Upper lobe of left lung (tissue), 6 donors: ENCODE results near the gene UFC1. TPM values are rescaled to one million over a fixed set of nuclear protein-coding genes. Genes with fewer than 3 reads are reported as not detected.

Source experiments
- ATAC-seq, 2 donors: fragments of 200-7000 bp; cut with Tn5 transposase; one replicate each; pipeline ENCODE4 v1.9.1; 2022; ENCODE audit warnings: mild to moderate bottlenecking in 2 of 2, moderate library complexity in 2 of 2; ENCODE audit not compliant: low FRiP score in 2 of 2
- DNase-seq, 2 donors: peaks; one replicate each; pipeline ENCODE4 v3.0.0-alpha.2; 2019 to 2020
- H3K27ac ChIP-seq, 4 donors: fragments of 200-600 bp; sonication (generic); one replicate each; pipeline ENCODE4 v1.5.1; 2016 to 2019
- H3K27me3 ChIP-seq, 4 donors: fragments of 200-600 bp; sonication (generic); one replicate each; pipeline ENCODE4 v1.5.1; 2017 to 2019
- H3K36me3 ChIP-seq, 4 donors: fragments of 200-600 bp; sonication (generic); one replicate each; pipeline ENCODE4 v1.5.1; 2016 to 2019
- H3K4me1 ChIP-seq, 4 donors: fragments of 200-600 bp; sonication (generic); one replicate each; pipeline ENCODE4 v1.5.1; 2018 to 2019
- H3K4me3 ChIP-seq, 4 donors: fragments of 200-600 bp; sonication (generic); one replicate each; pipeline ENCODE4 v1.5.1; 2017 to 2019; ENCODE audit warnings: mild to moderate bottlenecking in 2 of 4, moderate library complexity in 1 of 4
- H3K9me3 ChIP-seq, 4 donors: fragments of 200-600 bp; sonication (generic); one replicate each; pipeline ENCODE4 v1.5.1; 2018 to 2019
- EP300 ChIP-seq, 4 donors: sonication (generic); formaldehyde crosslinking; IDR thresholded peaks; one replicate each; pipeline ENCODE4 v1.5.1; 2017; ENCODE audit warnings: antibody characterized with exemption in 4 of 4, control low read depth in 2 of 4
- POLR2A ChIP-seq, 4 donors: fragments of 450-650 bp; IDR thresholded peaks; one replicate each; pipeline ENCODE4 v1.5.1; 2016 to 2017; ENCODE audit warnings: antibody characterized with exemption in 4 of 4, mild to moderate bottlenecking in 2 of 4
- POLR2AphosphoS5 ChIP-seq, 2 donors: sonication (generic); formaldehyde crosslinking; IDR thresholded peaks; one replicate each; pipeline ENCODE4 v1.5.1; 2017; ENCODE audit warnings: antibody characterized with exemption in 2 of 2
- WGBS, 2 donors: methylation state at CpG; one replicate each; pipeline ENCODE4 v1.1.5; 2017 to 2018; 5-methylcytosine and 5-hydroxymethylcytosine counted together
- total RNA-seq, 6 donors: library from RNA; depleted of rRNA in 4 of 6; stranded (reverse); fragments of >200 nt in 4 of 6; gene quantifications; one replicate each; pipeline versions ENCODE4 v1.1.0 to v1.2.1, GENCODE V29; 2016 to 2021
- TF ChIP-seq, protein P1 (sequence below), 6 experiments: fragments of 450-650 bp in 4 of 6; fragments of 200-600 bp in 2 of 6; sonication (generic) in 2 of 6; IDR thresholded peaks; one replicate each; pipeline ENCODE4 v1.5.1; 2016 to 2019; ENCODE audit warnings: antibody characterized with exemption in 6 of 6
- donor health status: DM: no; HTN: no; CAD: no; lungs with moderate emphysema.
- donor health status: DM: no; HTN: yes; CAD: no; lungs with severe emphysema.

UFC1 gene
- total RNA-seq, 6 donors from 2014 or later = 32.5 to 95.6 (median 75.6) TPM

DNA sequence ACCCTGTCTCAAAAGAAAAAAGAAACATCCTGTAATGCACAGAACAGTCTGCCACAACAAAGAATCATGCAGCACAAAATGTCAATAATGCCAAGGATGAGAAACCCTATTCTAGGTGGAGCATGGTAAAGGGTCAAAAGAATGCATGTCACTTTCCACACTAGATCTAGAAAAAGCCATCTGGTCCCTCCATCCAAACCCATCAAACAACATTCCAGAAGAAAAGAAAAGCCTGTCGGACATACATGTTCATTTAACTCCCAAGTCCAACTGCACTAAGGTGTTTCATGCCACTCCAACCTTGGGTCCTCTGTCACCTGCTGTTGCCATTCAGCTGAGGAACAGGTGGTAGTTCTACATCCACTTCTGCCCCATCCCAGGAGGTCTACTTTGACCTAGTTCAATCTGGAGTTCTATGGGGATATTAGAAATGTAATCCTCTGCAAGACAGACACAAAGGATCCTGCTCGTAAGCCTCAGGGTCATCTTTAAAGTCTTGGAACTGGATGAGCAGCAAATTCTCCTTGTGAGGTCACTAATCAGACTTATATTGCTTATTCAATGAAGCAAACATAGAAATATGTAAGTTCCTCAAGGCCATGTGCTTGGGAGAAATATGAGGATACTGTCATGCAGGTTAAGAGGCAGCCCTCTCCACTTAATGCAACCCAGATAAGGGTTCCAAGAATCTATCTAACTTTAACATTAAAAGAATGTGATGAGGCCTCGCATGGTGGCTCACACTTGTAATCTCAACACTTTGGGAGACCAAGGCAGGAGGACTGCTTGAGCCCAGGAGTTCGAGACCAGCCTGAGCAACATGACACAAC is 25.0 kb upstream of the UFC1 start:
- peaks cover 14 to 63% (median 24%) of the 10 kb centered on the region in 4 donors for H3K36me3 ChIP-seq

DNA sequence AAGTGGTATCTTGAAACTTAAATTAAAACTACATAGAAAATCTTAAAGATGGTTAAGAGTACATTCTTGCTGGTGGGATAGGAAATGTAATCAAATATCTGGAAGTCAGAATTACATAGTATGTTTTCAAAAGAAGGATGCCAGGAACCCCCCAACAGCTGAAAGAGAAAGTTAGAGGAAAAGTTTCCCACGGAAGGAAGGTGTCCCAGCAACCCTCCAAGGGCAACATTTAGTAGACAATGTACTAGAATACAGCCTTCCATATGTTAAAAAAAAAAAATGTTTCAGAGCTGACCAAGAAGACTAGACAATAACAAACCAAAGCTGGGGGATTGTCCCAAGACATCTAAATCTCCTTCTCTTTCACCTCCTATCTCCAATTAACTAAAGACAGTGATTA is 23.5 kb upstream of the UFC1 start:
- peaks cover 39 to 60% (median 52%) of the 10 kb centered on the region in 4 donors for H3K4me1 ChIP-seq
- no peaks in the 10 kb centered on the region for H3K9me3 ChIP-seq
- no peaks in the 10 kb centered on the region for H3K27me3 ChIP-seq
- no peak overlapping the region for H3K4me3 ChIP-seq
- H3K27ac ChIP-seq = peak overlapping the region in 2 of 4 donors; percentile 44 to 98
- no peak for DNase-seq
- 45 to 62% methylated on average over 1 of the region's 1 CpG for WGBS, 2 donors
- ATAC-seq = no peak
- H3K36me3 ChIP-seq = peaks cover 6 to 49% (median 20%) of the 10 kb centered on the region in 4 donors
- TF ChIP-seq POLR2AphosphoS5 (IDR thresholded peaks at IDR 0.05) (no peak), EP300 (IDR thresholded peaks at IDR 0.05) (no peak), POLR2A (IDR thresholded peaks at IDR 0.05) (no peak)
- TF ChIP-seq, protein P1, sequence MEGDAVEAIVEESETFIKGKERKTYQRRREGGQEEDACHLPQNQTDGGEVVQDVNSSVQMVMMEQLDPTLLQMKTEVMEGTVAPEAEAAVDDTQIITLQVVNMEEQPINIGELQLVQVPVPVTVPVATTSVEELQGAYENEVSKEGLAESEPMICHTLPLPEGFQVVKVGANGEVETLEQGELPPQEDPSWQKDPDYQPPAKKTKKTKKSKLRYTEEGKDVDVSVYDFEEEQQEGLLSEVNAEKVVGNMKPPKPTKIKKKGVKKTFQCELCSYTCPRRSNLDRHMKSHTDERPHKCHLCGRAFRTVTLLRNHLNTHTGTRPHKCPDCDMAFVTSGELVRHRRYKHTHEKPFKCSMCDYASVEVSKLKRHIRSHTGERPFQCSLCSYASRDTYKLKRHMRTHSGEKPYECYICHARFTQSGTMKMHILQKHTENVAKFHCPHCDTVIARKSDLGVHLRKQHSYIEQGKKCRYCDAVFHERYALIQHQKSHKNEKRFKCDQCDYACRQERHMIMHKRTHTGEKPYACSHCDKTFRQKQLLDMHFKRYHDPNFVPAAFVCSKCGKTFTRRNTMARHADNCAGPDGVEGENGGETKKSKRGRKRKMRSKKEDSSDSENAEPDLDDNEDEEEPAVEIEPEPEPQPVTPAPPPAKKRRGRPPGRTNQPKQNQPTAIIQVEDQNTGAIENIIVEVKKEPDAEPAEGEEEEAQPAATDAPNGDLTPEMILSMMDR (IDR thresholded peaks at IDR 0.05) = no peak

More for the DNA sequence above, 25.0 kb upstream of the UFC1 start:
- DNase-seq = no peak
- Histone ChIP-seq H3K27me3 (no peaks in the 10 kb centered on the region), H3K9me3 (no peaks in the 10 kb centered on the region), H3K4me3 (no peak overlapping the region), H3K27ac (no peak overlapping the region), H3K4me1 (peaks cover 30 to 52% (median 42%) of the 10 kb centered on the region in 4 donors)
- ATAC-seq = no peak
- no peak for TF ChIP-seq EP300 (IDR thresholded peaks at IDR 0.05)
- WGBS, 2 donors = 91 to 94% methylated on average over 4 of the region's 4 CpGs

DNA sequence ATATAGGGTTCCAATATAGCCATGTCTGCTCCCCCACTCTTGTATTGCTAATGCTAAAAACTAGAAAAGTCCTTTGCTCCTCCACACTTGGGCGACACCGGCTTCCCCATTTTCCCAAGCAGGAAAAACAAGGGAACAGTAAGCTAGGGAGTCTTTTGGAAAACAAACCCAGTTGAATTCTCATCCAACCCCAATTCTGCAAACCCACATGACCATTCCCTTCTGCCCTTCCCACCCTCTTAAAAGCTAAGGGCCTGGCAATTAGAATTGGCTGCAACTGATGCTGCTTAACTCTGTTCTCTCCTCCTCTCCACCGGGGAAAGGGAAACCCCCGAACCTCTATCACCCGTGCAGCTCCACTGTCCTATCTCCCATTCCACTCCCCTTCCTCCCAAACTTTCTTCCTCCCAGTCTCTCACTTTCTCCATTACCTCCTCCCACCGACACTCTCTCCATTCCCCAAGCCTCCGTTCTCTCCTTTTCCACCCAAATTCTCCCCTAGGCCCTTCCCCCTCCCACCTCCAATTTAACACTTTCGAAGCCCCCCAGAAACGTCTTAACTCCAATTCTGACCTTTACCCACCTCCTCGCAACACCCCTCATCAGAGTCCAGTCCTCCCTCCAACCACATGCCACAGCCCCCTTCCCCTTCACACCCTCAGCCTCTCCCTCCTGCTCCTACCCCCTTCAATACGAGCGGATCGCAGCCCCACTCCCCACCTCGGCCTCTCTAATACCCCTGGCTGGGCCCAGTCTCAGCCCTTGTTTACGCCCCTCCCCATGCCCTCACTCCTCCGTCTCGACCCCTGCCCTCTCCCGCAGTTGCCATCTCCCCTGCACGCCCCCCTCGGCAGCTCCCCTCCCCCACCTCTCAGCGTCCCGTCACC is 22.0 kb upstream of the UFC1 start:
- Histone ChIP-seq H3K27ac (peak overlapping the region; percentile 97 to 100 (median 98)), H3K4me1 (peaks cover 39 to 60% (median 53%) of the 10 kb centered on the region in 4 donors), H3K9me3 (no peaks in the 10 kb centered on the region), H3K4me3 (peak overlapping the region; percentile 65 to 88 (median 78)), H3K36me3 (peaks cover 6 to 34% (median 11%) of the 10 kb centered on the region in 4 donors), H3K27me3 (no peaks in the 10 kb centered on the region)
- DNase-seq (peak in 1 of 2 donors; percentile 41), ATAC-seq (peak; percentile 29 to 58)
- WGBS, 2 donors = 3 to 5% methylated on average over 22 of the region's 22 CpGs
- TF ChIP-seq, protein P1 (IDR thresholded peaks at IDR 0.05) = no peak
- no peak for TF ChIP-seq POLR2A (IDR thresholded peaks at IDR 0.05)
- no peak for TF ChIP-seq EP300 (IDR thresholded peaks at IDR 0.05)
- TF ChIP-seq POLR2AphosphoS5 (IDR thresholded peaks at IDR 0.05) = no peak

DNA sequence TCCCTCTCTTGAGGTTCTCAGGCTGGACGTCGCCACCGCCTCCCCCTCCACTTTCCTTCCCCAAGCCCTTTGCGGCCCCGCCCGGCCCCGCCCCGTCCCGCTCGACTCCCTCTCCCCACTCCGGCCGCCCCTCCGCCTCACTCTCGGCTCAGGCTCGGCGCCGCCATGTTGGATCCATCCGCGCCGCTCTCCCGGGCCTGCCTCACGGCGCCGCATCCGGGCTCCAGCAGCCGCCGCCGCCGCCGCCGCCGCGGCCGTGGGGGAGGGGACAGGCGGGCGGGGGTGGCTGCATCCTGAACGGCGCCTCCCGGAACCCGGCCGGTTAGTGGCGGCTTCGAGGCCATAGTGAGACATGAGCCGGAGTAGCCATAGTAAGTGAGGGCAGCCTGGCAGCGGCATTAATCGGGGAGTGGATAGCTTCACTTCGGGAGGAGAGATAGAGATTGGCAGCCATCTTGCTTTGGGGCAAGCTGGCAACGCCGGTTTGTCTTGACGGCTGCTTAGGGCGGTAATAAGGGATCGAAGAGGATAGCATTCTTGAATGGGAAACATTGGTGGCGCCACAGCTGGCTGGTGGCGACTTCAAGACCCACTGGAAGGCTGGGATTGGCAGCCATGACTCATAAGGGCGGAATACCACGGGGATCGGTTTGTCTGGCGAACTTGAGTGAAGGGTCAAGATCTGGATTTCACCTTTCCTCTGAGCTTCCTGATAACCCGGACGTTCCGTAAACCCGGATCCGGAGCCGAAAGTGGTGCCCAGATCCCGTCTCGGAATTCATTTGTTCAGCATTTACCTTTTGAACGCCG is 21.2 kb upstream of the UFC1 start, which contains the start of gene DEDD:
Gene DEDD (minus strand): TSS at position 258 of the 810 bp plus-strand sequence. CDS start 8,205 bp downstream, outside the sequence.
- TF ChIP-seq EP300 (IDR thresholded peaks at IDR 0.05) = peak in 2 of 4 donors; percentile 18 to 93
- peak; percentile 13 to 34 for TF ChIP-seq POLR2AphosphoS5 (IDR thresholded peaks at IDR 0.05)
- TF ChIP-seq, protein P1 (IDR thresholded peaks at IDR 0.05) = peak in 1 of 6 experiments; percentile 19
- TF ChIP-seq POLR2A (IDR thresholded peaks at IDR 0.05) = peak in 3 of 4 donors; percentile 34 to 70 (median 55)
- Histone ChIP-seq H3K27me3 (no peaks in the 10 kb centered on the region), H3K4me1 (peaks cover 37 to 60% (median 47%) of the 10 kb centered on the region in 4 donors), H3K36me3 (peaks cover 6 to 25% (median 11%) of the 10 kb centered on the region in 4 donors), H3K27ac (peak within 1 kb of the TSS; percentile 97 to 100 (median 98)), H3K4me3 (peak within 1 kb of the TSS; percentile 65 to 88 (median 78)), H3K9me3 (no peaks in the 10 kb centered on the region)
- DNase-seq (peak; percentile 96), ATAC-seq (peak; percentile 96)
- 0% methylated on average over 15 to 40 of the region's 68 CpGs for WGBS, 2 donors
